Endothelial cell of umbilical vein (primary cell): ENCODE measurements around the gene DISP1.

Source experiments
- CTCF ChIP-seq, 2 donors: IDR thresholded peaks; 1 replicate in 1 of 2; 2 replicates in 1 of 2; pipeline ENCODE4 v1.5.1; 2011; ENCODE audit warnings: low read length in 2 of 2, mild to moderate bottlenecking in 2 of 2, moderate library complexity in 2 of 2, control low read depth in 1 of 2, inconsistent platforms in 1 of 2, low read depth in 1 of 2; ENCODE audit not compliant: insufficient read depth in 1 of 2; ENCODE audit errors: extremely low read depth in 1 of 2
- EZH2 ChIP-seq: IDR thresholded peaks from 2 replicates; pipeline ENCODE4 v1.6.1; 2012; ENCODE audit warnings: borderline replicate concordance, low read depth, mild to moderate bottlenecking, moderate library complexity, low read length, inconsistent platforms; ENCODE audit not compliant: severe bottlenecking
- GATA2 ChIP-seq: IDR thresholded peaks from 2 replicates; pipeline ENCODE4 v1.7.0; 2011; ENCODE audit warnings: low read depth, mild to moderate bottlenecking, moderate library complexity, mixed read lengths, low read length; ENCODE audit not compliant: insufficient read length, insufficient read depth
- JUN ChIP-seq: IDR thresholded peaks from 2 replicates; pipeline ENCODE4 v1.6.1; 2011; ENCODE audit warnings: borderline replicate concordance, low read depth; ENCODE audit not compliant: insufficient read length, insufficient read depth
- MAX ChIP-seq: IDR thresholded peaks from 2 replicates; pipeline ENCODE4 v1.6.1; 2011; ENCODE audit not compliant: insufficient read depth, insufficient read length
- MYC ChIP-seq: IDR thresholded peaks from one replicate; pipeline ENCODE4 v1.6.1; 2011; ENCODE audit warnings: mild to moderate bottlenecking, low read depth, low read length
- POLR2A ChIP-seq: IDR thresholded peaks from 2 replicates; pipeline ENCODE4 v1.6.1; 2012; ENCODE audit warnings: low read depth, mild to moderate bottlenecking, control low read depth, low read length
- POLR2AphosphoS5 ChIP-seq: IDR thresholded peaks from 2 replicates; pipeline ENCODE4 v1.6.1; 2012; ENCODE audit warnings: low read depth, mild to moderate bottlenecking, control low read depth, low read length, moderate library complexity; ENCODE audit not compliant: insufficient read depth

- TF ChIP-seq CTCF (IDR thresholded peaks at IDR 0.05; ENCODE audit: extremely low read depth in 1 of 2, insufficient read depth in 1 of 2, low read depth in 1 of 2, low read length in 2 of 2) (no peak), JUN (no peak), EZH2 (no peak), POLR2A (no peak), POLR2AphosphoS5 (no peak), GATA2 (no peak), MYC (no peak), MAX (no peak)
These were observed 3.2 kb upstream of the DISP1 start for GRCh38 chr1:222811671-222812070.
